Hepatocyte (in vitro differentiated cells): Measurements from ENCODE around the gene PRKG1. TPM values are rescaled to one million over a fixed set of nuclear protein-coding genes. Genes with fewer than 3 reads are reported as not detected.

Experiments used
- DNase-seq: peaks from one replicate; pipeline ENCODE4 v3.0.0-alpha.2; 2016; ENCODE audit warnings: low spot score
- H2AFZ ChIP-seq: fragments of 200-600 bp; sonication (generic); 2 replicates; pipeline ENCODE4 v1.6.0; 2016; ENCODE audit warnings: antibody characterized with exemption, mild to moderate bottlenecking
- H3K27ac ChIP-seq: fragments of 200-600 bp; sonication (generic); 2 replicates; pipeline ENCODE4 v1.5.1; 2016; ENCODE audit warnings: mild to moderate bottlenecking
- H3K27me3 ChIP-seq: fragments of 200-600 bp; sonication (generic); 2 replicates; pipeline ENCODE4 v1.6.1; 2016
- H3K36me3 ChIP-seq: fragments of 200-600 bp; sonication (generic); replicated peaks from 2 replicates; pipeline ENCODE4 v1.5.1; 2016; ENCODE audit warnings: low read depth; ENCODE audit not compliant: insufficient read depth
- H3K4me1 ChIP-seq: fragments of 200-600 bp; sonication (generic); 2 replicates; pipeline ENCODE4 v1.5.1; 2016; ENCODE audit warnings: mild to moderate bottlenecking, moderate library complexity; ENCODE audit not compliant: insufficient read depth
- H3K4me2 ChIP-seq: fragments of 200-600 bp; sonication (generic); 2 replicates; pipeline ENCODE4 v1.6.0; 2016
- H3K4me3 ChIP-seq: fragments of 200-600 bp; sonication (generic); 2 replicates; pipeline ENCODE4 v1.5.1; 2016; ENCODE audit warnings: mild to moderate bottlenecking
- H3K79me2 ChIP-seq: fragments of 200-600 bp; sonication (generic); 2 replicates; pipeline ENCODE4 v1.6.0; 2017; ENCODE audit warnings: mild to moderate bottlenecking
- H3K9me2 ChIP-seq: fragments of 200-600 bp; sonication (generic); replicated peaks from 2 replicates; pipeline ENCODE4 v1.6.0; 2017; ENCODE audit warnings: mild to moderate bottlenecking; ENCODE audit not compliant: insufficient read depth
- H3K9me3 ChIP-seq: fragments of 200-600 bp; sonication (generic); 2 replicates; pipeline ENCODE4 v1.5.1; 2016; ENCODE audit warnings: low read depth, mild to moderate bottlenecking
- H4K20me1 ChIP-seq: fragments of 200-600 bp; sonication (generic); 2 replicates; pipeline ENCODE4 v1.6.0; 2016; ENCODE audit warnings: mild to moderate bottlenecking; ENCODE audit not compliant: insufficient read depth, poor library complexity, severe bottlenecking
- EZH2 ChIP-seq: fragments of 200-600 bp; sonication (generic); IDR thresholded peaks from 2 replicates; pipeline ENCODE4 v1.6.1; 2016; ENCODE audit warnings: antibody characterized with exemption, mild to moderate bottlenecking, borderline replicate concordance
- EZH2phosphoT487 ChIP-seq: fragments of 200-600 bp; sonication (generic); IDR thresholded peaks from one replicate; pipeline ENCODE4 v1.6.1; 2018; ENCODE audit warnings: antibody characterized with exemption, mild to moderate bottlenecking, low read depth, moderate library complexity; ENCODE audit not compliant: unreplicated experiment, severe bottlenecking
- WGBS: methylation state at CpG from one replicate; pipeline ENCODE4 v1.1.6; 2016; ENCODE audit warnings: low lambda C conversion rate; ENCODE audit errors: missing lambda C conversion rate; 5-methylcytosine and 5-hydroxymethylcytosine counted together
- polyA plus RNA-seq: library from polyadenylated mRNA; unstranded; fragments of >200 nt; fragmentation: Nextera tagmentation; extraction: Ambion mirVana; gene quantifications from 2 replicates; pipeline ENCODE4 v1.2.1, GENCODE V29; 2016
- total RNA-seq: library from RNA; depleted of rRNA; stranded (reverse); fragments of >200 nt; gene quantifications from 2 replicates; pipeline ENCODE4 v1.2.3, GENCODE V29; 2014
- TF ChIP-seq, protein P1 (sequence below): fragments of 200-600 bp; sonication (generic); IDR thresholded peaks from 2 replicates; pipeline ENCODE4 v1.5.1; 2016; ENCODE audit warnings: antibody characterized with exemption, mild to moderate bottlenecking; ENCODE audit not compliant: poor library complexity

The PRKG1 gene
- total and polyA plus RNA-seq, 2 experiments from 2014 or later, result 4.0 to 8.1 TPM

DNA sequence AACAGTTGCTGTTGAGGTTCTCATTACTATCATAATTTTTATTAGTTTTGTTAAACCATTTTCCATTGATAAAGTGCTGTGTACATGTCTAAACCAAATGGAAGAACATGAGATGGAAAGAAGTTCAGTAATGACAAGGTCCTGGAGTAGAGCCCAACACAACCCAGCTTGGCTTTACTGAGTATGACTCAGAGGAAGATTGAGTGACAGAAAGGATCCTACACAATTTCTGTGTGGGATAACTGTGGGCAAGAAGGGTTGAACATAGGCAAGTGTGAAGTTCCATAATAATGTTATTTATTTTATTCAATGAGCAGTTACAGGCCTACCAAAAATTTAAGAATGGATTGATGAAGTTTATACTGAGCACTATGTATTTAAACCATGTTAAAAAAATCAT is 15.9 kb downstream of the PRKG1 start:
- H3K79me2 ChIP-seq, result no peaks in the 10 kb centered on the region
- H3K9me2 ChIP-seq, result no peaks in the 10 kb centered on the region
- no peak for DNase-seq
- H4K20me1 ChIP-seq, result no peaks in the 10 kb centered on the region
- peaks cover 3% of the 10 kb centered on the region for H3K27me3 ChIP-seq
- no peaks in the 10 kb centered on the region for H3K9me3 ChIP-seq
- H2AFZ ChIP-seq, result no peak overlapping the region
- TF ChIP-seq, protein P1, sequence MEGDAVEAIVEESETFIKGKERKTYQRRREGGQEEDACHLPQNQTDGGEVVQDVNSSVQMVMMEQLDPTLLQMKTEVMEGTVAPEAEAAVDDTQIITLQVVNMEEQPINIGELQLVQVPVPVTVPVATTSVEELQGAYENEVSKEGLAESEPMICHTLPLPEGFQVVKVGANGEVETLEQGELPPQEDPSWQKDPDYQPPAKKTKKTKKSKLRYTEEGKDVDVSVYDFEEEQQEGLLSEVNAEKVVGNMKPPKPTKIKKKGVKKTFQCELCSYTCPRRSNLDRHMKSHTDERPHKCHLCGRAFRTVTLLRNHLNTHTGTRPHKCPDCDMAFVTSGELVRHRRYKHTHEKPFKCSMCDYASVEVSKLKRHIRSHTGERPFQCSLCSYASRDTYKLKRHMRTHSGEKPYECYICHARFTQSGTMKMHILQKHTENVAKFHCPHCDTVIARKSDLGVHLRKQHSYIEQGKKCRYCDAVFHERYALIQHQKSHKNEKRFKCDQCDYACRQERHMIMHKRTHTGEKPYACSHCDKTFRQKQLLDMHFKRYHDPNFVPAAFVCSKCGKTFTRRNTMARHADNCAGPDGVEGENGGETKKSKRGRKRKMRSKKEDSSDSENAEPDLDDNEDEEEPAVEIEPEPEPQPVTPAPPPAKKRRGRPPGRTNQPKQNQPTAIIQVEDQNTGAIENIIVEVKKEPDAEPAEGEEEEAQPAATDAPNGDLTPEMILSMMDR, result no peak
- TF ChIP-seq EZH2 (no peak), EZH2phosphoT487 (no peak)
- no peaks in the 10 kb centered on the region for H3K4me1 ChIP-seq
- H3K4me3 ChIP-seq, result no peak overlapping the region
- no peak overlapping the region for H3K27ac ChIP-seq
- H3K4me2 ChIP-seq, result no peak overlapping the region
- no peaks in the 10 kb centered on the region for H3K36me3 ChIP-seq

DNA sequence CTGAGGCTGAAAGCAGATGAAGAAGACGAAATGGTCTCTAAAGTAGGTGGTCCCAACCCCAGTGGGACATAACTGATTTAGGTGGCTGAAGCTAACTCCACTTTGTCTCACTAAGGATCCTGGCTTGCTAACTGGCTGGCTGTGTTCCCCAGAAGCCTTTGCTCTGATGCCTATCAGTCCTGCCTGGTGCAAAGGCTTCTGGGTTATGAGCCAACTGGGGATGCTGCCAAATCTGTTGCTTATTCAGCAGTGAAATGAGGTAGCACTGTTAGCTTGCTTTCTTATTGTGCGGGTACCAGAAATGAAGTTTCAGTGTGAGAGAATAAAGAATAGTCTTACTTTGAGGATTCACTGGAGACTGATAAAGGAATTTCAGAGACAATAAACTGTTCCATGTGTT is 18.1 kb downstream of the PRKG1 start:
- 94% methylated on average over 2 of the region's 2 CpGs for WGBS
- Histone ChIP-seq H2AFZ (no peak overlapping the region), H3K79me2 (no peaks in the 10 kb centered on the region), H3K27ac (no peak overlapping the region), H3K4me1 (no peaks in the 10 kb centered on the region), H3K9me3 (no peaks in the 10 kb centered on the region), H3K36me3 (no peaks in the 10 kb centered on the region), H3K4me2 (no peak overlapping the region), H3K4me3 (no peak overlapping the region), H3K9me2 (no peaks in the 10 kb centered on the region), H3K27me3 (peaks cover 3% of the 10 kb centered on the region), H4K20me1 (no peaks in the 10 kb centered on the region)
- DNase-seq, result peak; percentile 19
- TF ChIP-seq EZH2phosphoT487 (no peak), EZH2 (no peak)
- TF ChIP-seq, protein P1, result no peak

DNA sequence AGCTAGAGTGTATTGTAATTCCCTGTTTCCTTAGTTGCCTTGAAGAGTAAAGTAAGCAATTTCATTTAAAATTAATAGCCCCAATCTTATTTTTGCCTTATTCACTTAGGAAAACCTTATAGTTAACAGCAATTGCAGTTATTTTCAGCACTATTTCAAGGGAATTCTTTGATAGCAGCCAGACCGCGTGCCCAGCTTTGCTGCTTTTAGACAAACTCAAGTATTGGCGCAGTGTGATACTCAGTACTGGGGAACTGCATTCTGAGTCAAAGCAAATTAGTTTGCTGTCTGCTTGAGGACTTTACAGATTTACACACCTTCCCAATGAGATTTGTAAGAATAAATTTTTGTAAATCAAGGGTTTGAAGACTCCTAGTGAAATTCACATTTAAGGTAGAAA is 21.2 kb downstream of the PRKG1 start:
- Histone ChIP-seq H3K36me3 (no peaks in the 10 kb centered on the region), H3K4me3 (no peak overlapping the region), H3K9me3 (no peaks in the 10 kb centered on the region), H3K27me3 (peaks cover 3% of the 10 kb centered on the region), H3K9me2 (no peaks in the 10 kb centered on the region), H3K4me1 (no peaks in the 10 kb centered on the region), H2AFZ (no peak overlapping the region), H3K27ac (no peak overlapping the region), H3K79me2 (no peaks in the 10 kb centered on the region), H4K20me1 (no peaks in the 10 kb centered on the region), H3K4me2 (no peak overlapping the region)
- 93% methylated on average over 3 of the region's 3 CpGs for WGBS
- no peak for DNase-seq
- TF ChIP-seq EZH2 (no peak), EZH2phosphoT487 (no peak)
- TF ChIP-seq, protein P1, result no peak

DNA sequence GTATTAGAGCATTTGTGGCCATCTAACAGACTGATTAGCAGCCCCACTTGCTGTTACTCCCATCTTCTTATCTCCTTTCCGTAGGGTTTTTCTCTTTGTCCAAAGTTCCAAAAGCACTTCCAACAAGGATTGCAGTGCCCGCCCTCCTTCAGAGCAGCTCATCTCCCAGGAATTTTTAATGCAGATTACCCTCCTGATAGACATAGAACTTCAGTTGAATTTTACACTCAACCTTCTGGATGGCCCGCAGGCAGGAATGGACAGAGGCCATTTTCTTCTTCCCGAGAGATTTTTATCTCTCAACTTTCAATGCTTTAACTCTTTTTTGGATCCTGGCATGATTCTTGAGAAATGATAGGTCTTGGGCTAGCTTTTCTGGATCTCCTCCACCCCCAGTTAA is 23.3 kb downstream of the PRKG1 start:
- no peak overlapping the region for H2AFZ ChIP-seq

More for the DNA sequence above, 23.3 kb downstream of the PRKG1 start:
- no peak for DNase-seq
- no peak for TF ChIP-seq EZH2phosphoT487
- H3K27ac ChIP-seq, result no peak overlapping the region
- WGBS, result 75% methylated on average over 4 of the region's 4 CpGs
- no peaks in the 10 kb centered on the region for H3K36me3 ChIP-seq
- H3K4me3 ChIP-seq, result no peak overlapping the region
- no peaks in the 10 kb centered on the region for H3K79me2 ChIP-seq
- peaks cover 3% of the 10 kb centered on the region for H3K27me3 ChIP-seq
- no peak overlapping the region for H3K4me2 ChIP-seq
- no peaks in the 10 kb centered on the region for H3K9me3 ChIP-seq
- no peaks in the 10 kb centered on the region for H3K9me2 ChIP-seq
- no peaks in the 10 kb centered on the region for H3K4me1 ChIP-seq
- H4K20me1 ChIP-seq, result no peaks in the 10 kb centered on the region
